Common myeloid progenitor, CD34-positive (primary cell): ENCODE data around the gene P4HB.

Experiments used
- CTCF ChIA-PET: fragments of 350-600 bp; sonication (Branson Sonifier 250); formaldehyde crosslinking; loops from one replicate; lab custom pipeline; 2021; ENCODE audit warnings: antibody characterized with exemption; lab: Charles Lee
- POLR2A ChIA-PET: fragments of 350-600 bp; sonication (Branson Sonifier 250); formaldehyde crosslinking; loops from one replicate; lab custom pipeline; 2021; ENCODE audit warnings: antibody characterized with exemption; lab: Charles Lee
- DNase-seq, 3 donors: peaks; one replicate each; pipeline versions ENCODE4 v3.0.0 to v3.0.0-alpha.2; 2013
- H3K27ac ChIP-seq, 2 experiments: 1 replicate in 1 of 2; 2 replicates in 1 of 2; pipeline ENCODE4 v1.7.0; 2013; ENCODE audit warnings: inconsistent platforms in 2 of 2, low read length in 2 of 2, mild to moderate bottlenecking in 2 of 2, low read depth in 1 of 2, moderate library complexity in 1 of 2; ENCODE audit not compliant: severe bottlenecking in 2 of 2, insufficient read depth in 1 of 2, poor library complexity in 1 of 2
- H3K27me3 ChIP-seq, 5 experiments: replicated peaks in 2 of 5; 1 replicate in 3 of 5; 2 replicates in 2 of 5; pipeline versions ENCODE4 v1.6.1 to v1.7.0; 2013; ENCODE audit warnings: low read length in 4 of 5, mild to moderate bottlenecking in 2 of 5, moderate library complexity in 2 of 5, inconsistent platforms in 1 of 5; ENCODE audit not compliant: insufficient read depth in 5 of 5, control insufficient read depth in 4 of 5
- H3K36me3 ChIP-seq, 4 experiments: 1 replicate in 2 of 4; 2 replicates in 2 of 4; pipeline versions ENCODE4 v1.6.1 to v1.7.0; 2013; ENCODE audit warnings: low read length in 3 of 4, control low read depth in 1 of 4, mild to moderate bottlenecking in 1 of 4; ENCODE audit not compliant: control insufficient read depth in 4 of 4, insufficient read depth in 4 of 4
- H3K4me1 ChIP-seq, 4 experiments: 1 replicate in 3 of 4; 2 replicates in 1 of 4; pipeline versions ENCODE4 v1.6.1 to v1.7.1; 2013; ENCODE audit warnings: low read length in 3 of 4, mild to moderate bottlenecking in 3 of 4, control low read depth in 1 of 4, inconsistent platforms in 1 of 4, moderate library complexity in 1 of 4; ENCODE audit not compliant: control insufficient read depth in 4 of 4, insufficient read depth in 4 of 4; ENCODE audit errors: control extremely low read depth in 1 of 4
- H3K4me3 ChIP-seq, 7 experiments: 1 replicate in 4 of 7; 2 replicates in 3 of 7; pipeline versions ENCODE4 v1.5.1 to v1.7.0; 2013; ENCODE audit warnings: mild to moderate bottlenecking in 7 of 7, low read length in 6 of 7, moderate library complexity in 6 of 7, inconsistent platforms in 2 of 7, low read depth in 2 of 7, control low read depth in 1 of 7; ENCODE audit not compliant: insufficient read depth in 4 of 7, control insufficient read depth in 1 of 7; ENCODE audit errors: extremely low read depth in 1 of 7
- H3K9me3 ChIP-seq, 5 experiments: 1 replicate in 4 of 5; 2 replicates in 1 of 5; pipeline versions ENCODE4 v1.6.1 to v1.7.1; 2013; ENCODE audit warnings: low read length in 4 of 5, mild to moderate bottlenecking in 2 of 5, inconsistent platforms in 1 of 5, low read depth in 1 of 5, moderate library complexity in 1 of 5; ENCODE audit not compliant: control insufficient read depth in 4 of 5, insufficient read depth in 2 of 5; ENCODE audit errors: control extremely low read depth in 1 of 5
- WGBS: methylation state at CpG from one replicate; pipeline ENCODE4 v1.1.5; 2013; ENCODE audit not compliant: insufficient coverage; 5-methylcytosine and 5-hydroxymethylcytosine counted together

P4HB gene

GRCh38 chr17:81854974-81855774 lies 5.2 kb downstream of the P4HB start:
- Histone ChIP-seq H3K4me3 (no peak overlapping the region), H3K9me3 (no peaks in the 10 kb centered on the region), H3K36me3 (peaks cover 10 to 67% (median 52%) of the 10 kb centered on the region in 4 experiments), H3K27me3 (no peaks in the 10 kb centered on the region), H3K27ac (no peak overlapping the region), H3K4me1 (peaks cover 5 to 19% (median 16%) of the 10 kb centered on the region in 4 experiments)
- no peak for DNase-seq
- CTCF ChIA-PET, result interaction anchor here (0.6 to 1.9 kb wide), 8 partner anchors 11 to 294 kb away, joined by 3 to 9 read pairs (median 3); partner anchors contain the start of genes ARL16 and HGS
- WGBS, result 96% methylated on average over 24 of the region's 29 CpGs
- POLR2A ChIA-PET, result interaction anchor here (0.6 to 1.7 kb wide), 9 partner anchors 9 to 120 kb away, joined by 3 to 5 read pairs (median 3); partner anchors contain the start of gene MCRIP1

GRCh38 chr17:81852237-81852636 lies 8.1 kb downstream of the P4HB start:
- no peak overlapping the region for H3K4me3 ChIP-seq
- no peaks in the 10 kb centered on the region for H3K27me3 ChIP-seq
- DNase-seq, result no peak
- H3K27ac ChIP-seq, result no peak overlapping the region
- CTCF ChIA-PET, result interaction anchor here (1.3 kb wide), 1 partner anchor 117 kb away, joined by 4 read pairs; no protein-coding TSS in a partner anchor
- peaks cover 9 to 60% (median 42%) of the 10 kb centered on the region in 4 experiments for H3K36me3 ChIP-seq
- WGBS, result 97% methylated on average over 11 of the region's 12 CpGs
- H3K9me3 ChIP-seq, result no peaks in the 10 kb centered on the region
- POLR2A ChIA-PET, result interaction anchor here (0.6 to 1.2 kb wide), 3 partner anchors 9 to 330 kb away, joined by 3 to 4 read pairs (median 3); no protein-coding TSS in a partner anchor
- no peaks in the 10 kb centered on the region for H3K4me1 ChIP-seq

GRCh38 chr17:81851423-81851822 lies 8.9 kb downstream of the P4HB start:
- no peak for DNase-seq
- ChIA-PET POLR2A (interaction anchor here (0.7 to 1.2 kb wide), 2 partner anchors 9 to 10 kb away, joined by 3 read pairs; no protein-coding TSS in a partner anchor), CTCF (no interaction called here)
- Histone ChIP-seq H3K4me1 (no peaks in the 10 kb centered on the region), H3K27me3 (no peaks in the 10 kb centered on the region), H3K27ac (no peak overlapping the region), H3K4me3 (no peak overlapping the region), H3K36me3 (peaks cover 17 to 68% (median 48%) of the 10 kb centered on the region in 4 experiments), H3K9me3 (no peaks in the 10 kb centered on the region)
- 99% methylated on average over 12 of the region's 16 CpGs for WGBS

GRCh38 chr17:81849457-81849856 lies 10.9 kb downstream of the P4HB start:
- ChIA-PET CTCF (no interaction called here), POLR2A (interaction anchor here (0.6 kb wide), 1 partner anchor 113 kb away, joined by 4 read pairs; no protein-coding TSS in a partner anchor)
- H3K4me1 ChIP-seq, result no peaks in the 10 kb centered on the region
- H3K9me3 ChIP-seq, result no peaks in the 10 kb centered on the region
- peaks cover 19 to 72% (median 54%) of the 10 kb centered on the region in 4 experiments for H3K36me3 ChIP-seq
- H3K4me3 ChIP-seq, result no peak overlapping the region
- H3K27me3 ChIP-seq, result no peaks in the 10 kb centered on the region
- WGBS, result 96% methylated on average over 6 of the region's 12 CpGs
- no peak overlapping the region for H3K27ac ChIP-seq
- DNase-seq, result no peak

- Histone ChIP-seq H3K36me3 (peaks cover 15 to 71% (median 57%) of the 10 kb centered on the region in 4 experiments), H3K4me1 (no peaks in the 10 kb centered on the region), H3K4me3 (no peak overlapping the region), H3K27ac (no peak overlapping the region), H3K9me3 (no peaks in the 10 kb centered on the region), H3K27me3 (no peaks in the 10 kb centered on the region)
- 98% methylated on average over 23 of the region's 24 CpGs for WGBS
- CTCF ChIA-PET, result interaction anchor here (1.2 kb wide), 1 partner anchor 10 kb away, joined by 3 read pairs; no protein-coding TSS in a partner anchor
- POLR2A ChIA-PET, result interaction anchor here (0.6 to 1.5 kb wide), 3 partner anchors 8 to 118 kb away, joined by 3 to 4 read pairs (median 3); no protein-coding TSS in a partner anchor
- DNase-seq, result no peak
Measured at GRCh38 chr17:81846743-81847689, 13.3 kb downstream of the P4HB start.

GRCh38 chr17:81845881-81846742 lies 14.2 kb downstream of the P4HB start:
- CTCF ChIA-PET, result no interaction called here
- no peaks in the 10 kb centered on the region for H3K27me3 ChIP-seq
- WGBS, result 97% methylated on average over 33 of the region's 38 CpGs
- no peak overlapping the region for H3K27ac ChIP-seq
- DNase-seq, result no peak
- POLR2A ChIA-PET, result interaction anchor here (0.6 to 1.5 kb wide), 2 partner anchors 9 kb away, joined by 3 to 4 read pairs; no protein-coding TSS in a partner anchor
- no peak overlapping the region for H3K4me3 ChIP-seq
- no peaks in the 10 kb centered on the region for H3K9me3 ChIP-seq
- H3K4me1 ChIP-seq, result peaks cover 0 to 5% (median 0%) of the 10 kb centered on the region in 4 experiments
- H3K36me3 ChIP-seq, result peaks cover 15 to 62% (median 48%) of the 10 kb centered on the region in 4 experiments
